IMR-90 (cell line): ENCODE results near the gene CLTCL1. TPM values are rescaled to one million over a fixed set of nuclear protein-coding genes. Genes with fewer than 3 reads are reported as not detected.

Experiments
- ATAC-seq: fragments of 200-7000 bp; cut with Tn5 transposase; 2 replicates; pipeline ENCODE4 v1.9.1; 2020; ENCODE audit warnings: low read depth, mild to moderate bottlenecking, moderate library complexity
- BruUV-seq: library from RNA; stranded (reverse); fragments of 400-500 nt; replicated peaks from 2 replicates; lab custom pipeline; 2021; lab: Mats Ljungman, UMichigan
- CTCF ChIA-PET: fragments of 300-600 bp; formaldehyde crosslinking; extraction: SDS; loops from one replicate; lab custom pipeline; 2021; ENCODE audit warnings: antibody characterized with exemption; lab: Yijun Ruan, JAX
- POLR2A ChIA-PET: fragments of 300-600 bp; sonication (Branson Sonifier 250); formaldehyde crosslinking; loops from one replicate; lab custom pipeline; 2022; ENCODE audit warnings: antibody characterized with exemption; ENCODE audit not compliant: unreplicated experiment; lab: Charles Lee
- DNase-seq: peaks from one replicate; pipeline ENCODE4 v3.0.0; 2013
- H2AFZ ChIP-seq: replicated peaks from 2 replicates; pipeline ENCODE3; 2013; ENCODE audit warnings: low read length, mild to moderate bottlenecking; ENCODE audit not compliant: poor library complexity
- H2AK5ac ChIP-seq: 2 replicates; pipeline ENCODE4 v1.6.1; 2013; ENCODE audit warnings: low read depth, low read length, inconsistent platforms
- H2AK9ac ChIP-seq: replicated peaks from 2 replicates; pipeline ENCODE3; 2013; ENCODE audit warnings: mild to moderate bottlenecking, low read depth, low read length, moderate library complexity; ENCODE audit not compliant: poor library complexity
- H2BK120ac ChIP-seq: 2 replicates; pipeline ENCODE4 v1.6.1; 2013; ENCODE audit warnings: low read depth, low read length, inconsistent platforms
- H2BK15ac ChIP-seq: 3 replicates; pipeline ENCODE4 v1.6.1; 2013; ENCODE audit warnings: low read depth, low read length, inconsistent platforms
- H2BK20ac ChIP-seq: 2 replicates; pipeline ENCODE4 v1.6.1; 2013; ENCODE audit warnings: low read depth, mild to moderate bottlenecking, inconsistent platforms, low read length, moderate library complexity
- H2BK5ac ChIP-seq: 2 replicates; pipeline ENCODE4 v1.6.1; 2013; ENCODE audit warnings: mild to moderate bottlenecking, low read depth, low read length, inconsistent platforms; ENCODE audit not compliant: poor library complexity, severe bottlenecking
- H3K14ac ChIP-seq: replicated peaks from 2 replicates; pipeline ENCODE4 v1.6.1; 2013; ENCODE audit warnings: low read depth, low read length, inconsistent platforms
- H3K18ac ChIP-seq: 2 replicates; pipeline ENCODE4 v1.6.1; 2013; ENCODE audit warnings: low read depth, low read length, control low read depth
- H3K23ac ChIP-seq: 2 replicates; pipeline ENCODE4 v1.6.1; 2013; ENCODE audit warnings: low read depth, low read length, inconsistent platforms
- H3K27ac ChIP-seq: 2 replicates; pipeline ENCODE4 v1.5.1; 2013; ENCODE audit warnings: mild to moderate bottlenecking, control low read depth, low read length; ENCODE audit not compliant: insufficient read depth
- H3K27me3 ChIP-seq: 2 replicates; pipeline ENCODE4 v1.6.1; 2013; ENCODE audit warnings: low read length; ENCODE audit not compliant: control insufficient read depth, insufficient read depth
- H3K36me3 ChIP-seq: 2 replicates; pipeline ENCODE4 v1.6.1; 2013; ENCODE audit warnings: low read length, mixed read lengths; ENCODE audit not compliant: control insufficient read depth, insufficient read depth
- H3K4ac ChIP-seq: 2 replicates; pipeline ENCODE4 v1.6.1; 2013; ENCODE audit warnings: low read depth, low read length, inconsistent platforms
- H3K4me1 ChIP-seq: 2 replicates; pipeline ENCODE4 v1.6.1; 2013; ENCODE audit warnings: low read length, mixed read lengths; ENCODE audit not compliant: control insufficient read depth, insufficient read depth
- H3K4me2 ChIP-seq: 2 replicates; pipeline ENCODE4 v1.6.1; 2013; ENCODE audit warnings: low read depth, mild to moderate bottlenecking, control low read depth, low read length, moderate library complexity
- H3K4me3 ChIP-seq: 2 replicates; pipeline ENCODE4 v1.5.1; 2013; ENCODE audit warnings: low read depth, mild to moderate bottlenecking, control low read depth, low read length, moderate library complexity; ENCODE audit not compliant: insufficient read depth
- H3K56ac ChIP-seq: 2 replicates; pipeline ENCODE4 v1.6.1; 2013; ENCODE audit warnings: low read length, inconsistent platforms; ENCODE audit not compliant: insufficient read depth; ENCODE audit errors: extremely low read depth
- H3K79me1 ChIP-seq, 2 experiments: 2 replicates each; pipeline ENCODE4 v1.6.1; 2013; ENCODE audit warnings: low read length in 2 of 2, inconsistent platforms in 1 of 2, low read depth in 1 of 2
- H3K9ac ChIP-seq: 2 replicates; pipeline ENCODE4 v1.6.1; 2013; ENCODE audit warnings: low read depth, low read length, control low read depth
- H3K9me1 ChIP-seq: 2 replicates; pipeline ENCODE4 v1.6.1; 2013; ENCODE audit warnings: low read length, inconsistent platforms; ENCODE audit not compliant: insufficient read depth
- H3K9me3 ChIP-seq: 2 replicates; pipeline ENCODE4 v1.6.1; 2013; ENCODE audit warnings: low read length; ENCODE audit not compliant: control insufficient read depth, insufficient read depth
- H4K20me1 ChIP-seq: 2 replicates; pipeline ENCODE4 v1.6.1; 2013; ENCODE audit warnings: low read length, inconsistent platforms; ENCODE audit not compliant: insufficient read depth
- H4K5ac ChIP-seq: 2 replicates; pipeline ENCODE4 v1.6.1; 2013; ENCODE audit warnings: mild to moderate bottlenecking, low read depth, low read length, control low read depth
- H4K8ac ChIP-seq, 2 experiments: 2 replicates each; pipeline ENCODE4 v1.6.1; 2013; ENCODE audit warnings: low read depth in 2 of 2, low read length in 2 of 2, control low read depth in 1 of 2, inconsistent platforms in 1 of 2
- H4K91ac ChIP-seq: 2 replicates; pipeline ENCODE4 v1.6.1; 2013; ENCODE audit warnings: low read depth, low read length, inconsistent platforms; ENCODE audit not compliant: insufficient read depth
- BHLHE40 ChIP-seq: fragments of 150-350 bp; IDR thresholded peaks from 2 replicates; pipeline ENCODE4 v1.6.1; 2016; ENCODE audit warnings: mild to moderate bottlenecking, low read depth, low read length
- CEBPB ChIP-seq: IDR thresholded peaks from 2 replicates; pipeline ENCODE4 v1.6.1; 2012; ENCODE audit warnings: low read depth, low read length, improper control_type of control experiment
- CHD1 ChIP-seq: IDR thresholded peaks from 2 replicates; pipeline ENCODE4 v1.6.1; 2012; ENCODE audit warnings: low read depth, low read length, improper control_type of control experiment
- CTCF ChIP-seq: conservative IDR thresholded peaks from 2 replicates; pipeline ENCODE4 v1.5.1; 2012; ENCODE audit warnings: mild to moderate bottlenecking, low read depth, low read length, improper control_type of control experiment
- ELK1 ChIP-seq: fragments of 150-350 bp; IDR thresholded peaks from 2 replicates; pipeline ENCODE4 v1.6.1; 2016; ENCODE audit warnings: low read depth, mild to moderate bottlenecking, low read length, moderate library complexity, borderline replicate concordance
- FOS ChIP-seq: fragments of 150-350 bp; IDR thresholded peaks from 2 replicates; pipeline ENCODE4 v1.6.1; 2016; ENCODE audit warnings: low read depth, low read length
- MAZ ChIP-seq: IDR thresholded peaks from 2 replicates; pipeline ENCODE4 v1.6.1; 2012; ENCODE audit warnings: low read depth, mild to moderate bottlenecking, low read length, improper control_type of control experiment, moderate library complexity, borderline replicate concordance
- MXI1 ChIP-seq: IDR thresholded peaks from 2 replicates; pipeline ENCODE4 v1.6.1; 2012; ENCODE audit warnings: low read depth, mild to moderate bottlenecking, low read length, moderate library complexity, borderline replicate concordance
- NFE2L2 ChIP-seq: fragments of 150-350 bp; IDR thresholded peaks from 2 replicates; pipeline ENCODE4 v1.6.1; 2016; ENCODE audit warnings: low read depth, mild to moderate bottlenecking, low read length
- POLR2A ChIP-seq: IDR thresholded peaks from 2 replicates; pipeline ENCODE4 v1.6.1; 2012; ENCODE audit warnings: mild to moderate bottlenecking, low read depth, low read length
- RAD21 ChIP-seq: IDR thresholded peaks from 2 replicates; pipeline ENCODE4 v1.6.1; 2012; ENCODE audit warnings: low read length, improper control_type of control experiment
- RCOR1 ChIP-seq: IDR thresholded peaks from 2 replicates; pipeline ENCODE4 v1.6.1; 2012; ENCODE audit warnings: mild to moderate bottlenecking, low read length, improper control_type of control experiment; ENCODE audit not compliant: insufficient replicate concordance
- RFX5 ChIP-seq: IDR thresholded peaks from 2 replicates; pipeline ENCODE4 v1.8.0; 2012; ENCODE audit warnings: low read depth, mild to moderate bottlenecking, low read length, moderate library complexity
- SMC3 ChIP-seq: fragments of 150-350 bp; IDR thresholded peaks from 2 replicates; pipeline ENCODE4 v1.6.1; 2016; ENCODE audit warnings: low read depth, mild to moderate bottlenecking, antibody characterized with exemption, low read length, moderate library complexity
- USF2 ChIP-seq: fragments of 150-350 bp; IDR thresholded peaks from 2 replicates; pipeline ENCODE4 v1.6.1; 2017; ENCODE audit warnings: mild to moderate bottlenecking, antibody characterized with exemption, low read length, low read depth
- WGBS, 2 experiments: methylation state at CpG; one replicate each; pipeline versions ENCODE4 v1.1.5 to v1.1.7; 2013; ENCODE audit warnings: missing lambda C conversion rate in 2 of 2; ENCODE audit not compliant: insufficient read length in 1 of 2; ENCODE audit errors: extremely low coverage in 2 of 2; 5-methylcytosine and 5-hydroxymethylcytosine counted together
- dilution Hi-C: fragments of 300-500 bp; cut with HindIII; formaldehyde crosslinking; loops from one replicate; pipeline ENCODE4 v1.14.3; 2018; ENCODE audit warnings: low sequenced_read_pairs; ENCODE audit not compliant: unreplicated experiment
- in situ Hi-C: fragments of 300-500 bp; cut with MboI; formaldehyde crosslinking; loops from 3 replicates; pipeline ENCODE4 v1.14.3; 2019; ENCODE audit warnings: low sequenced_read_pairs, inconsistent platforms, mixed read lengths
- intact Hi-C: fragments of 100-400 bp; cut with micrococcal nuclease; formaldehyde crosslinking; loops from 2 replicates; pipeline ENCODE4 v1.10.0; 2022
- polyA plus RNA-seq, 3 experiments: library from polyadenylated mRNA; depleted of rRNA; stranded (reverse); fragments of >200 nt; gene quantifications; 2 replicates each; pipeline ENCODE4 v1.2.3, GENCODE V29; 2012; ENCODE audit warnings: low replicate concordance in 1 of 3
- total RNA-seq: library from RNA; depleted of rRNA; stranded (reverse); fragments of >200 nt; gene quantifications from 2 replicates; pipeline ENCODE4 v1.2.3, GENCODE V29; 2012

The CLTCL1 gene
- total and polyA plus RNA-seq, 2 of the 4 experiments (the other 2 are of a cell fraction) = 6.2 to 8.1 TPM

GRCh38 chr22:19244600-19245352 is 46.7 kb downstream of the CLTCL1 start:
- Histone ChIP-seq H2AFZ (no peak overlapping the region), H2BK15ac (no peak overlapping the region), H3K4me2 (no peak overlapping the region), H3K18ac (no peak overlapping the region), H2AK5ac (no peak overlapping the region), H3K36me3 (peaks cover 2% of the 10 kb centered on the region), H3K27me3 (no peaks in the 10 kb centered on the region), H3K23ac (no peak overlapping the region), H3K4ac (no peak overlapping the region), H3K9me1 (no peaks in the 10 kb centered on the region; the same call in 1 of the 2 replicates), H4K20me1 (no peaks in the 10 kb centered on the region), H4K91ac (no peak overlapping the region), H2AK9ac (no peak overlapping the region), H3K79me1 (no peaks in the 10 kb centered on the region), H3K27ac (no peak overlapping the region), H3K4me1 (no peaks in the 10 kb centered on the region), H2BK20ac (no peak overlapping the region), H2BK120ac (no peak overlapping the region), H3K14ac (no peak overlapping the region), H3K9me3 (no peaks in the 10 kb centered on the region), H4K5ac (no peak overlapping the region), H3K56ac (no peak overlapping the region), H2BK5ac (no peak overlapping the region), H3K4me3 (no peak overlapping the region), H3K9ac (no peak overlapping the region), H4K8ac (no peak overlapping the region)
- TF ChIP-seq RAD21 = no peak
- no peak for TF ChIP-seq MAZ
- TF ChIP-seq RFX5 = no peak
- TF ChIP-seq FOS = no peak
- no peak for TF ChIP-seq CHD1
- no peak for TF ChIP-seq CTCF
- TF ChIP-seq SMC3 = no peak
- no peak for TF ChIP-seq BHLHE40
- no peak for TF ChIP-seq POLR2A
- TF ChIP-seq USF2 = no peak
- TF ChIP-seq MXI1 = no peak
- no peak for TF ChIP-seq NFE2L2
- no peak for TF ChIP-seq RCOR1
- no peak for TF ChIP-seq ELK1
- TF ChIP-seq CEBPB = no peak
- POLR2A ChIA-PET = no interaction called here
- dilution Hi-C loops = no loop called here
- in situ Hi-C loops = no loop called here
- intact Hi-C loops = no loop called here
- CTCF ChIA-PET = no interaction called here
- no CpG with 5 or more reads among the region's 10 CpGs for WGBS, 2 experiments
- BruUV-seq = no TSS peak
- DNase-seq = no peak
- no peak for ATAC-seq
